ENCODE results near the gene CABYR. TPM values are rescaled to one million over a fixed set of nuclear protein-coding genes. Genes with fewer than 3 reads are reported as not detected.

CABYR gene
- total and polyA plus RNA-seq, 2 of the 8 experiments (the other 6 are each of a cell fraction or from before 2014, with no cell fraction given): 14.5 to 18.8 TPM

DNA sequence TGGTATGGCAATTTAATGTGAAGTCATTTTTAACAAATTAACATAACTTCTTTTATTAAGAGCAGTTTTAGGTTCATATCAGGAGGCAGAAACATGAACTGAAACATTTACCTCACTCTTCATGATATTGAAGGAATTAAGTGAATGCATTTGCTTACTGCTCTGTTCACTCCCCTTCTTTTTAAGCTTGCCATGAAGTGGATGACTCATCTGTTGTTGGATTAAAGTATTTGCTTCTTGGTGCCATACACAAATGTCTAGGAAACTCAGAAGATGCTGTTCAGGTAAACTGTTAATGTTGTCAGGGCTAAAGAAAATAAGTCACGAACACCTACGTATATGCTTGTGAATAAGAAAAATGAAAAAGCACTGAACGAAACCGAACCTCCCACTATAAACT lies 10.2 kb upstream of the CABYR start:
- H2AFZ ChIP-seq (ENCODE audit: low read length): no peak overlapping the region
- H3K27me3 ChIP-seq (replicated peaks in 1 of 4; ENCODE audit: control insufficient read depth in 3 of 4, extremely low read depth in 1 of 4, insufficient read depth in 3 of 4, low read length in 3 of 4): no peaks in the 10 kb centered on the region
- no peaks in the 10 kb centered on the region for H4K20me1 ChIP-seq (replicated peaks in 1 of 2; ENCODE audit: control insufficient read depth in 1 of 2, insufficient read depth in 2 of 2, low read length in 2 of 2)
- no peak overlapping the region for H3K14ac ChIP-seq (ENCODE audit: insufficient read length)
- no peaks in the 10 kb centered on the region for H3K23me2 ChIP-seq (ENCODE audit: low read depth, low read length)
- H3K4me1 ChIP-seq (replicated peaks in 1 of 4; ENCODE audit: control insufficient read depth in 3 of 4, insufficient read depth in 4 of 4, low read length in 3 of 4): no peaks in the 10 kb centered on the region
- H2BK120ac ChIP-seq (replicated peaks; ENCODE audit: low read depth, low read length): no peak overlapping the region
- CTCF ChIA-PET (ENCODE audit: partially characterized antibody): interaction anchor here (0.5 kb wide), 1 partner anchor 525 kb away, joined by 4 read pairs; no protein-coding TSS in a partner anchor
- no peak overlapping the region for H3K18ac ChIP-seq (ENCODE audit: extremely low read depth, low read length)
- H3K23ac ChIP-seq (ENCODE audit: insufficient read length): no peak overlapping the region
- no peaks in the 10 kb centered on the region for H3K79me1 ChIP-seq (ENCODE audit: low read depth, low read length)
- no peak overlapping the region for H3K4ac ChIP-seq (replicated peaks; ENCODE audit: insufficient read length, low read depth, low read length)
- H2BK20ac ChIP-seq (ENCODE audit: low read length): no peak overlapping the region
- no peak overlapping the region for H3K56ac ChIP-seq (replicated peaks; ENCODE audit: insufficient read length, low read depth, low read length)
- H4K8ac ChIP-seq (ENCODE audit: extremely low read depth, insufficient read depth, low read length): no peak overlapping the region
- no peak overlapping the region for H2BK5ac ChIP-seq (ENCODE audit: low read depth, low read length)
- peaks cover 0 to 20% (median 1%) of the 10 kb centered on the region in 4 experiments; a peak in 3 of 8 replicates for H3K36me3 ChIP-seq (ENCODE audit: control insufficient read depth in 2 of 4, insufficient read depth in 4 of 4, low read length in 3 of 4)
- 97% methylated on average over 4 of the region's 4 CpGs; no CpG with 5 or more reads in 1 of the 2 experiments for WGBS, 2 experiments (ENCODE audit: extremely low coverage in 1 of 2, insufficient coverage in 1 of 2, insufficient read length in 1 of 2, insufficient replicate concordance in 2 of 2, low coverage in 1 of 2, low lambda C conversion rate in 2 of 2, missing lambda C conversion rate in 1 of 2)
- no peaks in the 10 kb centered on the region for H3K79me2 ChIP-seq (ENCODE audit: control insufficient read depth in 1 of 2, insufficient read depth in 2 of 2, low read length in 2 of 2)
- no peak overlapping the region for H3K4me2 ChIP-seq (ENCODE audit: insufficient read depth in 1 of 2, low read depth in 2 of 2, low read length in 2 of 2)
- H3K9ac ChIP-seq (replicated peaks in 1 of 4; ENCODE audit: extremely low read depth in 1 of 4, low read depth in 3 of 4, low read length in 3 of 4): no peak overlapping the region
- FAIRE-seq (no peak), DNase-seq (ENCODE audit: low read depth in 1 of 2, low spot score in 2 of 2) (no peak)
- POLR2A ChIA-PET (ENCODE audit: partially characterized antibody): interaction anchor here (2.2 kb wide), 1 partner anchor 10 kb away, joined by 5 read pairs; the partner anchor contains the start of gene CABYR
- no peak overlapping the region for H2AK5ac ChIP-seq (ENCODE audit: low read depth, low read length)
- no peak overlapping the region for H2BK15ac ChIP-seq (ENCODE audit: low read length)
- H2BK12ac ChIP-seq (ENCODE audit: low read depth, low read length): no peak overlapping the region
- no peak overlapping the region for H4K5ac ChIP-seq (ENCODE audit: insufficient read length, low read depth, low read length)
- H3K9me3 ChIP-seq (ENCODE audit: insufficient read depth in 2 of 2, low read depth in 1 of 2, low read length in 1 of 2): no peaks in the 10 kb centered on the region
- no peak overlapping the region for H3K4me3 ChIP-seq (ENCODE audit: extremely low read depth in 1 of 4, insufficient read depth in 2 of 4, low read depth in 3 of 4, low read length in 4 of 4)
- H4K91ac ChIP-seq (replicated peaks; ENCODE audit: insufficient read length, low read length): no peak overlapping the region
- H3K27ac ChIP-seq (ENCODE audit: low read depth, low read length): no peak overlapping the region
- TF ChIP-seq SIX5 (IDR thresholded peaks at IDR 0.05; ENCODE audit: low read depth, low read length): no peak
- no peak for TF ChIP-seq CBX8 (IDR thresholded peaks at IDR 0.05; ENCODE audit: borderline replicate concordance, low read depth, low read length)
- no peak for TF ChIP-seq PHF8 (conservative IDR thresholded peaks at IDR 0.05; ENCODE audit: low read depth, low read length)
- TF ChIP-seq RNF2 (IDR thresholded peaks at IDR 0.05; ENCODE audit: borderline replicate concordance, low read depth, low read length, missing control alignments, poor library complexity, severe bottlenecking): no peak
- TF ChIP-seq, protein P1, sequence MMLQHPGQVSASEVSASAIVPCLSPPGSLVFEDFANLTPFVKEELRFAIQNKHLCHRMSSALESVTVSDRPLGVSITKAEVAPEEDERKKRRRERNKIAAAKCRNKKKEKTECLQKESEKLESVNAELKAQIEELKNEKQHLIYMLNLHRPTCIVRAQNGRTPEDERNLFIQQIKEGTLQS (IDR thresholded peaks at IDR 0.05; ENCODE audit: insufficient read depth, low read depth, low read length): no peak
- no peak for TF ChIP-seq SP1 (IDR thresholded peaks at IDR 0.05; ENCODE audit: low read depth, low read length)
- TF ChIP-seq SP4 (IDR thresholded peaks at IDR 0.05; ENCODE audit: low read length): no peak
- no peak for TF ChIP-seq KDM4A (IDR thresholded peaks at IDR 0.05; ENCODE audit: low read depth, low read length, severe bottlenecking)
- TF ChIP-seq, protein P2, sequence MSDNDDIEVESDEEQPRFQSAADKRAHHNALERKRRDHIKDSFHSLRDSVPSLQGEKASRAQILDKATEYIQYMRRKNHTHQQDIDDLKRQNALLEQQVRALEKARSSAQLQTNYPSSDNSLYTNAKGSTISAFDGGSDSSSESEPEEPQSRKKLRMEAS (IDR thresholded peaks at IDR 0.05): no peak
- no peak for TF ChIP-seq EP300 (IDR thresholded peaks at IDR 0.05; ENCODE audit: borderline replicate concordance in 1 of 2, low read depth in 2 of 2, low read length in 2 of 2)
- TF ChIP-seq CHD1 (IDR thresholded peaks at IDR 0.05; ENCODE audit: low read depth, low read length): no peak
- TF ChIP-seq RFX5 (IDR thresholded peaks at IDR 0.05; ENCODE audit: borderline replicate concordance, low read depth, low read length): no peak
- TF ChIP-seq KDM5A (IDR thresholded peaks at IDR 0.05; ENCODE audit: low read length): no peak

All from H1 (cell line).